Left lung (tissue), 10 donors: ENCODE measurements around the gene NFE2. TPM values are rescaled to one million over a fixed set of nuclear protein-coding genes. Genes with fewer than 3 reads are reported as not detected.

Source experiments
- ATAC-seq: fragments of 200-7000 bp; cut with Tn5 transposase; one replicate; pipeline ENCODE4 v1.9.1; 2020; ENCODE audit warnings: moderate library complexity
- DNase-seq, 4 donors: peaks; one replicate each; pipeline ENCODE4 v3.0.0-alpha.2; 2013 to 2020
- H3K27ac ChIP-seq, 2 donors: fragments of 200-600 bp; sonication (generic) in 1 of 2; one replicate each; pipeline versions ENCODE4 v1.5.0 to v1.8.0; 2020 to 2021
- H3K27me3 ChIP-seq, 2 donors: fragments of 200-600 bp; sonication (generic) in 1 of 2; one replicate each; pipeline versions ENCODE4 v1.5.0 to v1.8.0; 2020 to 2021
- H3K36me3 ChIP-seq, 2 donors: fragments of 200-600 bp; sonication (generic) in 1 of 2; one replicate each; pipeline versions ENCODE4 v1.5.0 to v1.8.0; 2020 to 2021
- H3K4me1 ChIP-seq, 2 donors: fragments of 200-600 bp; one replicate each; pipeline ENCODE4 v1.8.0; 2021
- H3K4me3 ChIP-seq, 2 donors: fragments of 200-600 bp; sonication (generic) in 1 of 2; one replicate each; pipeline versions ENCODE4 v1.5.0 to v1.8.0; 2020 to 2021; ENCODE audit warnings: mild to moderate bottlenecking in 1 of 2
- H3K9me3 ChIP-seq, 2 donors: fragments of 200-600 bp; sonication (generic) in 1 of 2; one replicate each; pipeline versions ENCODE4 v1.5.0 to v1.8.0; 2020 to 2021
- CTCF ChIP-seq, 2 donors: fragments of 200-600 bp; sonication (generic) in 1 of 2; IDR thresholded peaks; one replicate each; pipeline versions ENCODE4 v1.5.0 to v1.8.0; 2021; ENCODE audit warnings: antibody characterized with exemption in 2 of 2
- intact Hi-C, 2 donors: fragments of 100-400 bp; cut with DNase I; formaldehyde crosslinking; loops; one replicate each; pipeline versions ENCODE4 v1.11.2 to v1.14.2; 2022
- polyA plus RNA-seq, 6 donors: library from polyadenylated mRNA; unstranded; fragments of 120-200 nt; gene quantifications; one replicate each; pipeline ENCODE4 v1.2.1, GENCODE V29; 2013; ENCODE audit not compliant: insufficient read length in 6 of 6
- total RNA-seq, 2 donors: library from RNA; stranded (reverse); fragmentation: NEBNext Ultra II Directional; extraction: Animal tissue kit (Norgen Biotek cat#: 25700); gene quantifications; one replicate each; pipeline ENCODE4 v1.2.1, GENCODE V29; 2021
- donor health status: DM: no; HTN: yes; CAD: no.
- donor health status: DM: no; HTN: no; CAD: no.

Gene NFE2
- total and polyA plus RNA-seq, 8 donors, result 2.9 to 21.3 (median 5.7) TPM

- peak overlapping the region; percentile 45 to 86 for H3K27ac ChIP-seq
- intact Hi-C loops, result no loop called here
- TF ChIP-seq CTCF (IDR thresholded peaks at IDR 0.05), result peak in 1 of 2 donors; percentile 6
- ATAC-seq, result peak; percentile 83
- no peaks in the 10 kb centered on the region for H3K36me3 ChIP-seq
- DNase-seq, result peak in 3 of 4 donors; percentile 76 to 97 (median 93)
- no peaks in the 10 kb centered on the region for H3K9me3 ChIP-seq
- H3K4me3 ChIP-seq, result peak overlapping the region in 1 of 2 donors; percentile 19
- peaks cover 0 to 5% of the 10 kb centered on the region in 2 donors for H3K27me3 ChIP-seq
- peaks cover 20 to 82% of the 10 kb centered on the region in 2 donors for H3K4me1 ChIP-seq
Observed at GRCh38 chr12:54304187-54304810, 3.5 kb upstream of the NFE2 start.

GRCh38 chr12:54303640-54304039 is 2.8 kb upstream of the NFE2 start:
- H3K4me1 ChIP-seq, result peaks cover 20 to 88% of the 10 kb centered on the region in 2 donors
- H3K36me3 ChIP-seq, result no peaks in the 10 kb centered on the region
- no peak for TF ChIP-seq CTCF (IDR thresholded peaks at IDR 0.05)
- peaks cover 0 to 11% of the 10 kb centered on the region in 2 donors for H3K27me3 ChIP-seq
- DNase-seq, result no peak
- H3K27ac ChIP-seq, result peak overlapping the region; percentile 45 to 86
- intact Hi-C loops, result no loop called here
- ATAC-seq, result no peak
- no peaks in the 10 kb centered on the region for H3K9me3 ChIP-seq
- no peak overlapping the region for H3K4me3 ChIP-seq

- peaks cover 11 to 84% of the 10 kb centered on the region in 2 donors for H3K4me1 ChIP-seq
- peak overlapping the region in 1 of 2 donors; percentile 86 for H3K27ac ChIP-seq
- H3K4me3 ChIP-seq, result peak overlapping the region in 1 of 2 donors; percentile 46
- no peaks in the 10 kb centered on the region for H3K36me3 ChIP-seq
- ATAC-seq (no peak), DNase-seq (no peak)
- H3K27me3 ChIP-seq, result peaks cover 0 to 14% of the 10 kb centered on the region in 2 donors
- no peak for TF ChIP-seq CTCF (IDR thresholded peaks at IDR 0.05)
- no peaks in the 10 kb centered on the region for H3K9me3 ChIP-seq
- intact Hi-C loops, result no loop called here
Observed at GRCh38 chr12:54301428-54302048, 723 bp upstream of the NFE2 start.

GRCh38 chr12:54300225-54300731 is 537 bp downstream of the NFE2 start:
- Histone ChIP-seq H3K27me3 (peaks cover 0 to 14% of the 10 kb centered on the region in 2 donors), H3K27ac (peak overlapping the region in 1 of 2 donors; percentile 86), H3K4me3 (peak overlapping the region; percentile 3 to 46), H3K36me3 (no peaks in the 10 kb centered on the region), H3K9me3 (no peaks in the 10 kb centered on the region), H3K4me1 (peaks cover 11 to 83% of the 10 kb centered on the region in 2 donors)
- intact Hi-C loops, result no loop called here
- TF ChIP-seq CTCF (IDR thresholded peaks at IDR 0.05), result no peak
- ATAC-seq (no peak), DNase-seq (no peak)
